Measurements from ENCODE around the gene CLCN2.

CLCN2 gene

DNA sequence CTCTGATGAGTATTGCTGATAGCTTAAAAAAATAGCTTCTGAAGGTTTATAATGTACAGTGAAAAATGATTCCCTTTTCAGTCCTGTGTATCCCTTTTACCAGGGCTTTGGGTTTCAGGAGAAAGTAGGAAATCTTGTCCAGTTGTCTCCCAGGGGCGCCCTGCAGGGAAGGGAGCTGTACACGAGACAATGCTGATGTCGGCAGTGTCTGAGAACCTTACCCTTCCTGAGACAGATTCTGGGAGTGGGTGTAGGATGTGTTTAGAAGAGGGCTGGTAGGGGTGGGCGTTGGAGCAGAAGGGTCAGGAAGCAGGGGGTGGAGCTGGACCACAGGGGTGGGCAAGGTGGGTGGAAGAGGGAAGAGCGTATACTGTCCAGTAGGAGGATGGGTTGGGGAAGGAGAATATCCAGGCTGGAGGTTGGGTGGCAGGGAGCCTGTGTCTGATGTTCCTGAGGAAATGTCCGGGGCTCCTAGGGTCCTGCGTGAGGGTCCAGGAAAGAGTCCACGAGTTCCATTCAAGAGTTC is 11.0 kb upstream of the CLCN2 start:
- Histone ChIP-seq H3K4me1 (ENCODE audit: control insufficient read depth, insufficient read depth, low read length) (no peaks in the 10 kb centered on the region; the same call in 1 of the 2 replicates), H3K4me3 (ENCODE audit: low read length) (no peak overlapping the region), H3K9me3 (ENCODE audit: control insufficient read depth, insufficient read depth, low read length) (no peaks in the 10 kb centered on the region), H3K36me3 (ENCODE audit: control insufficient read depth, insufficient read depth, low read length) (peaks cover 8% of the 10 kb centered on the region; the same call in 1 of the 2 replicates), H3K27me3 (ENCODE audit: control insufficient read depth, insufficient read depth, low read length) (no peaks in the 10 kb centered on the region), H3K27ac (ENCODE audit: low read length) (no peak overlapping the region)
- DNase-seq (ENCODE audit: low read depth, low spot score) = no peak
- no CpG with 5 or more reads among the region's 8 CpGs for WGBS (ENCODE audit: insufficient coverage, insufficient read length)

DNA sequence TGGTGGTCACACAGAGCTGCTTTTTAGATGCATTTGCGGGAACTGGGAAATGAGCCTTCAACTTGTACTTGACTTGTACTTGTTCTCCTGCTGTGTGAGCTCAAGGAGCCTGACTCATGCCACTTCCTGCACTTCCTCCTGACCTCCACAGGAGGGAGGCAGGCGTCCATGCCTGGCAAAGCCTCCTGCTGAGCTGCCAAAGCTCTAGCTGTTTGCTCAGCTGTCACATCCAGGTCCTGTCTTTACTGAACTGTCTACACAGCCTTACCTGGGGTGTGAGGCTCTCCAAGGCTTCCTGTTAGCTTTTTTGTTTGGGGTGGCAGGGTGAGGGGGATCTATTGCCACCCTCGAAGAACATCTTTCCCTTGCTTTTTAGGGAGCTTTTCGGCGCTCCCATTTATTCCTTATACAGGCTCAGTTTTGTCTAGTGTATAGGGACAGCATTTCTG is 10.2 kb upstream of the CLCN2 start:
- Histone ChIP-seq H3K27me3 (ENCODE audit: control insufficient read depth, insufficient read depth, low read length) (no peaks in the 10 kb centered on the region), H3K4me1 (ENCODE audit: control insufficient read depth, insufficient read depth, low read length) (no peaks in the 10 kb centered on the region), H3K27ac (ENCODE audit: low read length) (no peak overlapping the region), H3K9me3 (ENCODE audit: control insufficient read depth, insufficient read depth, low read length) (no peaks in the 10 kb centered on the region), H3K36me3 (ENCODE audit: control insufficient read depth, insufficient read depth, low read length) (peaks cover 12% of the 10 kb centered on the region; the same call in 1 of the 2 replicates), H3K4me3 (ENCODE audit: low read length) (no peak overlapping the region)
- DNase-seq (ENCODE audit: low read depth, low spot score) = no peak
- WGBS (ENCODE audit: insufficient coverage, insufficient read length) = no CpG with 5 or more reads among the region's 5 CpGs

DNA sequence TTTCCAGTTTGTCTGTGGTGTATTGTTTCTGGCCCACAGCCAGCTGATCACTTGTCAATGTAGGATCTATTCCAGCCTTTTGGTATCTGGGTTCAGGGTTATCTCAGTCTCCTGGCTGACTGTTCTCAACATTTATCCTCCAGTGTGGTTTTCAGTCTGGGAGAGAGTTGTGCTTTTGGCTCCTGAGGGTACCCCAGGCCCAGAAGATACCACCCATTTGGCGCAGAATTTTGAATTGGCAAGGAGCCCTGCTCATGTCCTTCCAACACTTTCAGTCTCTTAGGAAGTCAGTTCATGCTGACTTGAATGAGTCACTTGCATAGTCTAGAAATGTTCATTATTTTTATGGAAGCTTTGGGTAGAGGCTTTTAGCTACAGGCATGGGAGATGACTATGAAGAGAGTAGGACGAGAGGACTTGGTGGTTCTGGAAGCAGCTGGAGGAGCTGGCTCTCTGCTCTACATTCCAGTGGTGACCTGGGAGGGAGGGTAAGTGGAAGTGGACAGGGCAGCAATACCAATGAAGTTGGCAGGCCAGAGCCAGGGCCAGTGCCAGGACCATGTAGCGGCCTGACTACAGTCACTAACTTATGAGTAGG is 7.3 kb upstream of the CLCN2 start:
- H3K4me1 ChIP-seq (ENCODE audit: control insufficient read depth, insufficient read depth, low read length) = no peaks in the 10 kb centered on the region
- no peak overlapping the region for H3K27ac ChIP-seq (ENCODE audit: low read length)
- no peak overlapping the region for H3K4me3 ChIP-seq (ENCODE audit: low read length)
- H3K9me3 ChIP-seq (ENCODE audit: control insufficient read depth, insufficient read depth, low read length) = no peaks in the 10 kb centered on the region
- DNase-seq (ENCODE audit: low read depth, low spot score) = no peak
- H3K36me3 ChIP-seq (ENCODE audit: control insufficient read depth, insufficient read depth, low read length) = peaks cover 15% of the 10 kb centered on the region; the same call in 1 of the 2 replicates
- H3K27me3 ChIP-seq (ENCODE audit: control insufficient read depth, insufficient read depth, low read length) = no peaks in the 10 kb centered on the region
- WGBS (ENCODE audit: insufficient coverage, insufficient read length) = no CpG with 5 or more reads among the region's 3 CpGs

DNA sequence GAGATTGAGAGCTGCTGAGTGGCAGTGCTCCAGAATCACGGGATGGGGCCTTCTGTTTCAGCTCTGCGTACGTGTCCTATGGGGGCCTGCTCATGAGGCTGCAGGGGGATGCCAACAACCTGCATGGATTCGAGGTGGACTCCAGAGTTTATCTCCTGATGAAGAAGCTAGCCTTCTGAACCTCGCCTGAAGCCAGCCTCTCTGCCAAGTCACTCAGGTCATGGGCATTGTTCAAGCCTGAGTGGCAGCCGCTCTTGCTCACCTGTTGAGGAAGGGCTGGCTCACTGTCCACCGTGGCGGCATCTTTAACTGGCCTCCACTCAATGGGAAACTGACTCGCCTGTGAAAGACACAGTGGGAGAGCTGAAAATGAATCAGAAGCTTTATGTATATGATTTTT is 6.7 kb upstream of the CLCN2 start:
- H3K4me3 ChIP-seq (ENCODE audit: low read length) = no peak overlapping the region
- H3K27ac ChIP-seq (ENCODE audit: low read length) = no peak overlapping the region
- no peaks in the 10 kb centered on the region for H3K4me1 ChIP-seq (ENCODE audit: control insufficient read depth, insufficient read depth, low read length)
- peaks cover 15% of the 10 kb centered on the region; the same call in 1 of the 2 replicates for H3K36me3 ChIP-seq (ENCODE audit: control insufficient read depth, insufficient read depth, low read length)
- H3K27me3 ChIP-seq (ENCODE audit: control insufficient read depth, insufficient read depth, low read length) = no peaks in the 10 kb centered on the region
- no peak for DNase-seq (ENCODE audit: low read depth, low spot score)
- H3K9me3 ChIP-seq (ENCODE audit: control insufficient read depth, insufficient read depth, low read length) = no peaks in the 10 kb centered on the region
- WGBS (ENCODE audit: insufficient coverage, insufficient read length) = no CpG with 5 or more reads among the region's 9 CpGs

DNA sequence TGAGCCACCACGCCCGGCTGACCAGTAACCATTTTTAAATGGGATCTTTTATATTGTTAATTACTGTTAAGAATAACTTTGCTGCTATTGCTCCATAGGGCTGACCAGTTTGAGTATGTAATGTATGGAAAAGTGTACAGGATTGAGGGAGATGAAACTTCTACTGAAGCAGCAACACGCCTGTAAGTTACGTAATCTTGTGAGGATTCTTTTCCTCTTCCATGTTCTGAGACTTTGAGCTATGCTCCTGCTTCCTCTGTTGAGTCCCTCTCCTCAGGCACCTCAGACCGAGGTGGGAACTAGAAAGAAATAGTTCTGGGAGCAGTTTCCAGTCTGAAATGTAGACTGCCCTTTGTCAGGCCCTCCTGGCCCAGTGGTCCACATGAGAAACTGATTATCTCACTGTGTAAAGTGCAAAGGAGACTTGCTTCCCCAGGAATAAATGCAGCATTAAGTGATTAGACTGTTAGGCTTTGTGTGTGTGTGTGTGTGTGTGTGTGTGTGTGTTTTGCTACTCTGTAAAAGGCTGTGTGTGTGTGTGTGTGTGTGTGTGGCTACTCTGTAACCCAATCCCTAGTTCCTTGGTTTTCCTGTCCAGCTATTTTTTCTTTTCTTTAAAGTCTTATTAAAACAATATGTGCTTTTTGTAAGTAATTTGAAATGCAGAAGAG is 5.3 kb upstream of the CLCN2 start:
- DNase-seq (ENCODE audit: low read depth, low spot score) = no peak
- Histone ChIP-seq H3K27ac (ENCODE audit: low read length) (no peak overlapping the region), H3K4me3 (ENCODE audit: low read length) (no peak overlapping the region), H3K9me3 (ENCODE audit: control insufficient read depth, insufficient read depth, low read length) (no peaks in the 10 kb centered on the region), H3K27me3 (ENCODE audit: control insufficient read depth, insufficient read depth, low read length) (no peaks in the 10 kb centered on the region), H3K36me3 (ENCODE audit: control insufficient read depth, insufficient read depth, low read length) (peaks cover 15% of the 10 kb centered on the region; the same call in 1 of the 2 replicates), H3K4me1 (ENCODE audit: control insufficient read depth, insufficient read depth, low read length) (no peaks in the 10 kb centered on the region)
- no CpG with 5 or more reads among the region's 5 CpGs for WGBS (ENCODE audit: insufficient coverage, insufficient read length)

DNA sequence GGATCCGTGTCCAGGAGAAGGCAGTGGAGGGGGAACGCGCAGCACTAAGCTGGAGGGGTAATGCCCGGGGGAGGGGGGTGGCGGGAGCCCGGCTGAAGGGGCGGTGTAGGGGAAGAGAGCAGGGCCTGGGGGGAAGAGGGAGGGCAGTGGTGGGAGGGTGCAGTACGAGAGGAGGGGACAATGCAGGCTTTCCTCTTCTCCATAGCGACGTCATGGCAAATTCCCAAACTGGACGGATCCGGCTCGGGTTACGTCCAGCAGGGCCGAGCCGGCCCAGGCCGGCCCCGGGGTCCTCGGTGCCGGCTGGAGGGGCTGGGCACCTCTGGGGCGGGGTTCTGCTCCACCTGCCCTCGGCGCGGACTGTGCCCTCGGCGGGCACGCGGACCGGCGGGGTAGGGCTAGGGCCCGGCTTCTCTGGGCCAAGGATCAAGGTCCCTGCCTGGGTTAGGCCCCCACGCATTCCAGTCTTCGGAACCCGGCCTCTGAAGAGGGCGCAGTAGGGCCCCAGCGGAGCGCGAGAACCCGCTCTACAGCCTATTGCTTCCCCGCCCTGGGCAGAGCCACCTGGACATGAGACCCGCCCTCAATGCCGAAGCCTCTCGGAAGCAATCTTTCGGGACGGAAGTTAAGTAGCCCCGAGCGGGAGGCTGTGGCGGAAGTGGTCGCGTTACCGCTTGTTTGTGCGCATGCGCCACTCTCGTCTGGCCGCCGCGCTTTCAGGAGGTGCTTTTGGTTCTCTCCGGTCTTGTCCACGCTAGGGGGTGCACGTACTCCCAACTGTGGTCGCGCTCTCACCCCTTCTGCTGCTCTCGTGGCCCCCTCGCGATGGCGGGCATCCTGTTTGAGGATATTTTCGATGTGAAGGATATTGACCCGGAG is 1.5 kb upstream of the CLCN2 start:
- WGBS (ENCODE audit: insufficient coverage, insufficient read length) = no CpG with 5 or more reads among the region's 68 CpGs

DNA sequence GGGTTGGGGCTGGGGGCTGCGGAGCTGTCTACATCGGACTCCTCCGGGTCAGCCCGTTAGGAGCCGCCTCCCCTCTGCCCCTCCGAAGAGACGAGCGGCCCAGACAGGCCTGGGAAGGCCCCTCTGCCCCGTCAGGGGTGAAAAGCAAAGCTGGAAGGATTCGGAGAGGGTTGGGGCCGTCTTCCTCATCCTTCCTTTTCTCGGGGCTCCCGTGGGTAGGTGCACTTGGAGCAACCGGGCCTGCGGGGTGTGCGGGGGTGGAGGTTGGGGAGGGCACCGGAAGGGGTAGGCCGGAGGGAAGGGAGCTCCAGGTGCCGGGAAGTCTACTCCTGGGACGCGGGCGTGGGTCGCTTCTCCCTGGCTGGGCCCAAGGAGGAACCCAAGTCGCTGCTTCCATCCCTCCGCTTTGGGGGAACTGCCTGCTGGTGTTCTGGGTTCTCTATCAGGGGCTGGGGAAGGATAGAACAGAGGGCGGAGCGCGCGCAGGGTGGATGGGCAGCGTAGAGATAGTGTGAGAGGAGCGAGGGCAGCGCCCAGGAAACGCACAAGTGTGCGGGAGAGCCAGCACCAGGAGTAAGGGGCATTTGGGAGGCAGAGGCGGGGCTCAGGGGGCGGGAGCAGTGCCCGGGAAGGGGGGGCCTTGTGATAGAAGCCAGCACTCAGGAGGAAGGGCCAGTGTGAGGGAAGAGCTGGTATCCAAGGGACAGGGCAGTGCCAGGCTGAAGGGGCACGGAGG is 695 bp upstream of the CLCN2 start:
- Histone ChIP-seq H3K27me3 (ENCODE audit: control insufficient read depth, insufficient read depth, low read length) (no peaks in the 10 kb centered on the region), H3K27ac (ENCODE audit: low read length) (no peak overlapping the region), H3K4me3 (ENCODE audit: low read length) (peak overlapping the region; percentile 68), H3K9me3 (ENCODE audit: control insufficient read depth, insufficient read depth, low read length) (no peaks in the 10 kb centered on the region), H3K4me1 (ENCODE audit: control insufficient read depth, insufficient read depth, low read length) (peaks cover 7% of the 10 kb centered on the region; the same call in 1 of the 2 replicates), H3K36me3 (ENCODE audit: control insufficient read depth, insufficient read depth, low read length) (peaks cover 21% of the 10 kb centered on the region)
- DNase-seq (ENCODE audit: low read depth, low spot score) = no peak
- no CpG with 5 or more reads among the region's 38 CpGs for WGBS (ENCODE audit: insufficient coverage, insufficient read length)

More for the DNA sequence above, 1.5 kb upstream of the CLCN2 start:
- Histone ChIP-seq H3K27ac (ENCODE audit: low read length) (no peak overlapping the region), H3K4me3 (ENCODE audit: low read length) (peak overlapping the region; percentile 68), H3K36me3 (ENCODE audit: control insufficient read depth, insufficient read depth, low read length) (peaks cover 14% of the 10 kb centered on the region), H3K9me3 (ENCODE audit: control insufficient read depth, insufficient read depth, low read length) (no peaks in the 10 kb centered on the region), H3K4me1 (ENCODE audit: control insufficient read depth, insufficient read depth, low read length) (peaks cover 7% of the 10 kb centered on the region; the same call in 1 of the 2 replicates), H3K27me3 (ENCODE audit: control insufficient read depth, insufficient read depth, low read length) (no peaks in the 10 kb centered on the region)
- peak; percentile 96 for DNase-seq (ENCODE audit: low read depth, low spot score)

DNA sequence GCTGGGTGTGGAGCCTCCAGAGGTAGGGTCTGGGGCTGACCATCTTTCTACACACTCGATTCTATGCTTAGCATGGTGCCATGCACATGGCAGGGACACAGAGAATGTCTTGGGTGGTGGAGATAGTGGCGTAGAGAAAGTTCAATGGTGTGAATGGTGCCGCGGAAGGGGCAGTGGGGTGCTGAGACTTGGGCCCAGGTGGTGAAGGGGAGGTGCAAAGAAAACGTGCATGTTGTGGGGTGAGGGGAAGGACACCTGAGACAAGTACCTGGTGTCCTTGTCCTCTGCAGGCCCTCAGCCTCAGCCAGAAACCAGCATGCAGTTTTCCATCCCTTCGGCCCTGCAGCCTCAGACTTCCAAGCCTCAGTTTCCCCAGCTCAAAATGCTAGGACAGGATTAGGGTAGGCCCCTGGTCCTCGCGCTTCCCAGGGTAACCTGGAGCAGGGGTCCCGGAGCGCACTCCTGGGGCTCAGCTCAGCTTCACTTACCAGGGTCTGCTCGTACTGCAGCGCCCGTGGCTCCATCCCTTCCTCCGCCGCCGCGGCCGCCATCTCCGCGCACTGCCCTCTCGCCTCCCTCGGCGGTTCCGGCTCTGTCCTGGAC is 375 bp downstream of the CLCN2 start:
- Histone ChIP-seq H3K27ac (ENCODE audit: low read length) (no peak overlapping the region), H3K4me3 (ENCODE audit: low read length) (peak overlapping the region; percentile 68; the same call in 1 of the 2 replicates), H3K27me3 (ENCODE audit: control insufficient read depth, insufficient read depth, low read length) (no peaks in the 10 kb centered on the region), H3K4me1 (ENCODE audit: control insufficient read depth, insufficient read depth, low read length) (peaks cover 7% of the 10 kb centered on the region; the same call in 1 of the 2 replicates), H3K9me3 (ENCODE audit: control insufficient read depth, insufficient read depth, low read length) (no peaks in the 10 kb centered on the region), H3K36me3 (ENCODE audit: control insufficient read depth, insufficient read depth, low read length) (peaks cover 16% of the 10 kb centered on the region)
- DNase-seq (ENCODE audit: low read depth, low spot score) = no peak
- no CpG with 5 or more reads among the region's 24 CpGs for WGBS (ENCODE audit: insufficient coverage, insufficient read length)

DNA sequence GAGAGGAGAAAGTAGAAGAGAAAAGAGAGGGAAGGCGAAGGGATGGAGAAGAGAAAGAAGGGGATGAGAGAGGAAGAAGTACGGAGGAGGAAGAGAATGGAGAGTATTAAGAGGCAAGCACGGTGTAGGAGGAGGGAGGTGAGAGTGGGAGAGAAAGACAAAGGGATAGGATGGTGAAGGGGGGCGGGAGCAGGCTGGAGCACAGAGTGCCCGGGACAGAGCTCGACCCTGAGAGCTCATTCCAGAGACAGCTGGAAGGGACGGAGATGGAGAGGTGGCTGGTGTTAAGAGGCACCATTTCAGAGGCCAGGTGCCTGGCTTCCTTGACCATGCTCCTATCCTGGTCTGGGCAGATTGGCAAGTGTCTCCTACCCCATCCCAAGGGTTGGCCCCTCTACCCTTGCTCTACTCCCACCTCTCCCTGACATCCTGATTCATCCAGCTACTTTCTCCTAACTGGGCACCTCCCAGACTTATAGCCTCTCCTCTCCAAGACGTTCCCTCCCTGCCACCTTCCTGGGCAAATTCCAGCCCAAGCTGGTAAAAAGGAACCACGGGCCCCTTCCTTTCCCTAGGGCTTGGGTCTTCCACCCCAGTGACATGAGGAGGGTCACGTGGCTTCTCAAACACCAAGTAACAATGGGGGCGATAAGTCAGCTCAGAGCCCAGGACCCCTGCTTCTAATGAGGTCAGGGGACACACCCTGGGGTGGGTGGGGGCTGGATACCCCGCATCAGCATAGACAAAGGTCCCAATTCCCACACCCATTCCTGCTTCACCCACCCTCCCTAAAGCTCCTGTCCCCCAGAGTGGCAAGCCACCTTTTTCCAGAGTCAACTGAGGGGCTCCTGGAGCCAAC is 1.1 kb downstream of the CLCN2 start:
- Histone ChIP-seq H3K4me1 (ENCODE audit: control insufficient read depth, insufficient read depth, low read length) (peaks cover 7% of the 10 kb centered on the region; the same call in 1 of the 2 replicates), H3K27ac (ENCODE audit: low read length) (no peak overlapping the region), H3K9me3 (ENCODE audit: control insufficient read depth, insufficient read depth, low read length) (no peaks in the 10 kb centered on the region), H3K36me3 (ENCODE audit: control insufficient read depth, insufficient read depth, low read length) (peaks cover 17% of the 10 kb centered on the region), H3K4me3 (ENCODE audit: low read length) (peak overlapping the region; percentile 68; the same call in 1 of the 2 replicates), H3K27me3 (ENCODE audit: control insufficient read depth, insufficient read depth, low read length) (no peaks in the 10 kb centered on the region)
- DNase-seq (ENCODE audit: low read depth, low spot score) = no peak
- WGBS (ENCODE audit: insufficient coverage, insufficient read length) = 100% methylated on average over 3 of the region's 12 CpGs

Measured in iPS DF 6.9 (cell line).